SH-SY5Y (cell line): ENCODE measurements around the gene COQ10B.

Source experiments
- GATA2 ChIP-seq: IDR thresholded peaks from 2 replicates; pipeline ENCODE4 v1.6.1; 2011; ENCODE audit warnings: mild to moderate bottlenecking, low read depth, low read length
- GATA3 ChIP-seq: IDR thresholded peaks from 2 replicates; pipeline ENCODE4 v1.6.1; 2011; ENCODE audit warnings: low read depth, mild to moderate bottlenecking, low read length, moderate library complexity

GRCh38 chr2:197453914-197454398 lies 604 bp downstream of the COQ10B start:
- TF ChIP-seq GATA2, result no peak
- no peak for TF ChIP-seq GATA3
